ENCODE results near the gene RASGRP1.

RASGRP1 gene

DNA sequence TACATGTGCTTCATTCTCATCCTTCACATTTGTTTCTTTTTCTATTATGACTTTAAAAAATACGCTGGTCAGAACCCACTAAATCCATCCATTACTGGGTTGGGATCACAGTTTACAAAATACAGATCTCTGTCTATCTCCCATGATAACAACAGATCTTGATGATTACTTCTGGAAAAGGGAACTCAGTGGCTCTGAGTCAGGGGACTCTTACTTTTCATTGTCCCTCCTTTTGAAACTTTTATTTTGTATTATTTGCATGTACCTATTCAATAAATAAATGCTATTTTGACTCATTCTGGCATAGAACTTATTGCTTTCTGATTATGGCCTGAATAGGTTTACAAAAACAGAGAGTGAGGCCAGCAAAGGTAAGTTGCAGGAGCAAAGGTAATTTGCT is 11.6 kb upstream of the RASGRP1 start:
- no peak for DNase-seq (ENCODE audit: low read depth in 3 of 3)

DNA sequence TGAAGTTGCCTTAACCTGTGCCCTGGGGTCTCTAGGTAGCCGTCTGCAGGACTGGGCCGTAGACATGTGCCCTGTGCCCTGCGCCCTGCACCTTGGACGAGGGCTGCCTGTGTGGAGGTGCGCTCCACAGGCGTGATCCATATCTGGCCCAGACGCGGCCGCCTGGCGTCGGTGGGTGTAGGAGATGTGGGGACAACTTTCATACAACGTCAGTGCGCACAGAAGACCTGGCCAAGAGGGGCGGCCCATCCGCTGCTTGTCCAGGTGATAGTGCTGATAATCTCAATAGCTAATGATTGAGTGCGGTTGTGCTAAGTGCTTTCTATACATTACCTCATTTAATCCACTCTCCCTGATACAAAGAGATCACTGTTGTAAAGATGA is 665 bp upstream of the RASGRP1 start:
- no peak for DNase-seq (ENCODE audit: low read depth in 3 of 3)

DNA sequence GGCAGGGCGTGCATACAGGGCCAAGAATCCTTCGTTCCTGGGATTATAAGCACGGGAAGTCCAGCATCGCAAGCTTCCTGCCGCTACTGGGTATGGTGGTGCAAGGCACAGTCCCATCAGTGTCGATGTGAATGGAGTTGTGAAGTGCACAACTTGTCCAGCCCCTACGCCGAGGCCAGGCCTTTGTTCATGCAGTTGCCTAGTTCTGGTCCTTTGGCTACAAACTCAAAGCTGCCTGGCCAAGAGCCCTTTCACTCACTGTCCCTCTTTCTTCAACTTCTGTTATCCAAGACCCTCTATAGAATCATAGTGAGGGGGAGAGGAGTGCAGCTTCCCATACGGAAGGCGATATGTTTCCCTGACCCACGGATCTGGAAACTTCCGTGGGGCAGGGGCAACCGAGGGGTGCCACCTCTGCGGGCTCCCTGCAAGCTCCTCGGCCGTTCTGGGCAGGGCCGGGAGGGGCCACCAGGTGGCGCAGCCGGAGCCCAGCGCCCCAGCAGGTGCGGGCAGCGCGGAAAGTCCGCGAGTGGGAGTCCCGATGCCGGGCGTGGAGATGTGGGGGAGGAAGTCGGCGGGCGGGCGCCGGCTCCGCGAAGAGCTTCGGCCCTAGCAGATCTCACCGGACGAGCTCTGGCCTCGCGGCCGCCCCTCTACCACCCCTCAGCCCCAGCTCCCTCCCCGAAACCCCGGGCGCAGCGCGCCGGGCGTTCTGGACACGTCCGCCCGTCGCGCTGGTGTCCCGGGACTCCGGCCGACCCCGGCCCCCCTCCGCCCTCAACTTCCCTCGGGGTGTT is 693 bp downstream of the RASGRP1 start:
- peak; percentile 83 to 86 (median 85) for DNase-seq (ENCODE audit: low read depth in 3 of 3)

DNA sequence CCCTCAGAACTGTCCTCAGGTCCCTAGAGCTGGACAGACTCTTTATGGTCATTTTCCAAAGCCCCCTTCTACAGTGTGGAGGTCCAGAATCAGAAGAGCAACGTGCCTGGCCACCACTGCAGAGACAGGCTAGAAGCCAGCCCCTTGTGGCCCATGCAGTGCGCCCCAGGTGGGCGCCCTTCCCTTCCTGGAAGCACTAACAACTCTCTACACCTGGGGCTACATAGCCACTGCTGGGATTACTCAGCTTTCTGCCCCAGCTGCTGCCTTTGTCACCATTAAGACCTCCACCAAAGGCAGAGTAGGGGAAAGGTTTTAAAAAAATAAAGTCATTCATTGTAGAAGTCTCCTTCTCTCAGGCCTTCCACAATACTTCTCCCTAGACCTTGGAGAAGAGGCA is 2.3 kb downstream of the RASGRP1 start:
- no peak for DNase-seq (ENCODE audit: low read depth in 3 of 3)

DNA sequence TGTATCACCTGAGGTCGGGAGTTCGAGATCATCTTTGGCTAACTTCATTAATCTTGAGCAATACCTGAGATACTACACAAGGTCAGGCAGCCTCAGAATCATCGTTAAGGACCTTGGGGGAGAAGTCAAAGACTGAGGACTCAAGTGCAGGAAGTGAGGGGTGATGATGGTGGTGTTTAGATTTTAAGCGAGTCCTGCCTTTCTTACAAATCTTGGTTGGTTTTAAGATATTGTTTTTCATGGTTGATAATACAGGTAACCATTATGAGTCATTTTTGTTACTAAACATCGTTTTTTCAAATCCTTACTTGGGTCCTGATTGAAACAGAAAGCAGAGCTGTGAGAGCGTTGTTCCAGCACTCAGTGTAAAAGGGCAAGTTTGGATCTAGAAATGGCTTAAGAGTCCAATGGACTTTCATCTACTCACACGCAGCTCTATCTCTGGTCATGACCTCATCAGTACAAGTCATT is 4.1 kb downstream of the RASGRP1 start:
- no peak for DNase-seq (ENCODE audit: low read depth in 3 of 3)

DNA sequence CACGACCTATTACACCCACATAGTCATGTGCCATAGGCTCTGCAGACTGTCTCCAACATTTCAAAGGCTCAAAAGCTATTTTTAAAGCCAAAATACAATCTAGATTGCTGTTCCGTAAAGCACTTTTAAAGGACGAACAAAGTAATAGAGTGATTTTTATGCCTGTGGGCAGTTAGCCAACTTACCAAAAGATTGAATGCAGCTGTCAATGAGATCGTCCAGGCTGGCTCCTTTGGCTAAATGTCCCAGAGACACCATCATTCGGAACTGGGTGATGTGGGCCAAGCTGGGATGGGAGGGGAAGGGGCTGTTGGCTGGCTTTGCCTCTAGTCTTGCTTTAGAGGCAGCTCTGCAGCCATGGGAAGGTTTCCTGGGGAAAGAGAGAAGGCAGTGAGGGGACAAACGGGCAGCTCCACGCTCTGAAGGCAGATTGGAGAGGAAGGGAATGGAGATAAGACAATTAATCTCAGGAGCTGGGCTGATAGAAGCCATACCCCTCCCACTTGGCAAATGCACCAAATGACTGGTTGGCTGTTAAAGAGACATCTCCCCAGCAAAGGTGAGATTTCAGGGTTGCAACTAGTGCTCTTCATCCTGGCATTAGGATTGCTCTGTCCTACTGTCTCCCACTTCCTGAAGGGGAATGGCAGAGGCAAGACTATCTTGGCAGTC is 4.8 kb downstream of the RASGRP1 start:
- no peak for DNase-seq (ENCODE audit: low read depth in 3 of 3)

DNA sequence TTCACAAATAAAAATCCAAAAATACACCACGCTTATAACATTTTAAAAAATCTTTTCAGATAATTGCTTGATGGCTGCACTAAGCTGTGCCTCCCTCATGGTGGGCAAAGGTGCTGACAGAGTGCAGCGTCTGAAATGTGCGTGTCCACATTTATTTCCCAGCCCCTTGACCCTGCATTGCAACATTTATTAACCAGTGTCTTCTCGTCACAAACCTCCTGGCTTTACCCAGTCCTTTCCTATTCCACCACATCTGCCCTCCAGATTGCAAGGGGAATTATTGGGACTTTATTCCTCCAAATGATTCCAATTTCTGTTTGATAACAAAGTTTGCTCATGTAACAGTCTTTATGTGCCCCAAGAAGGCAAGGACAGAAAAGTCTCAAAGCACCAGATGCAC is 5.5 kb downstream of the RASGRP1 start:
- no peak for DNase-seq (ENCODE audit: low read depth in 3 of 3)

DNA sequence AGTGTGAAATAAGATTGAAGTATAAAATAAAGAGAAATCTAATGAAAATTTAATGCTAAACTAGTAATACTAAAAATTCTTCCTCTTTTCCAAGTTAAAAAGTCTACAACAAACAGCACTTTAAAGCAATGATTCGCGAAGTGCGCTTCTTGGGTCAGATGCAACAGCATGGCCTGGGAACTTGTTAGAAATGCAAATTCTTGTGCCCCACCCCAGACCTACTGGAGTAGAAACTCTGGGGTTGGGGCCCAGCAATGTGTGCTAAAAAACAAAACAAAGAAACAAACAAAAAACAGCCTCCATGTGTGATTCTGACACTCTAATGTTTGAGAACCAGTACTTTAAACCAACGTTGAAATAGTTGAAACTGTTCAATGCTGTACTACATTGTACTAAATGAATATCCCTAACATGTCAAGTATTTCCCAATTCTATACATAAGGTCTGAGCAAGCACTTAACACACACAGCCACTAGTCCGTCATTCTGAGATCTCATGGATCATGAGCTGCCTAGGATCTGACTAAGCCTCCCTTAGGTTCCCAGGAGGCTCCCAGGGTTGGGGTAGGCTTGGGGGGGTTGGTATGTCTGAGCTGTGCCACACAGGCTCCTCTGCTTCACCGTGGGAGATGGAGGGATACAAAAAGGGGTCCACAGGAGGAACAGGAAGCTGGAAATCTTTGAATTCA is 6.1 kb downstream of the RASGRP1 start:
- no peak for DNase-seq (ENCODE audit: low read depth in 3 of 3)

DNA sequence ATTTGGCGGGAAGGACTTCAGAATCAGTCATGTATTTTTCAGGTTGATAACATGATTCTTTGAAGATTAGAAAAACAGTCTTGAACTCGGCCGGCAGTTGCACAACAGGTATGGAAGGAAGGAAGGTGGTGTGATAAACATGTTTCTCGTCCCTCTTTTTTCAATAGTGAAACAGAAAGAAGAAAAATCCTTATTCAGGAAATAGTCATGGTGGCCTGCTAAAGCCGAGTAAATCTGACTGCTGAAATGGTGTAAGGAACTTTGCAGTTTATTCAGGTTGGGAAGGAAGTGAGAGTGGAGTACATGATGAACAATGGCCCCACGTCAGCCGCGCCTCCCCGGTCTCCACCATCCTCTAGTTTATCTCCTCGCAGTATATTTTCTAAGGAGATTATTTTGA is 6.7 kb downstream of the RASGRP1 start:
- no peak for DNase-seq (ENCODE audit: low read depth in 3 of 3)

DNA sequence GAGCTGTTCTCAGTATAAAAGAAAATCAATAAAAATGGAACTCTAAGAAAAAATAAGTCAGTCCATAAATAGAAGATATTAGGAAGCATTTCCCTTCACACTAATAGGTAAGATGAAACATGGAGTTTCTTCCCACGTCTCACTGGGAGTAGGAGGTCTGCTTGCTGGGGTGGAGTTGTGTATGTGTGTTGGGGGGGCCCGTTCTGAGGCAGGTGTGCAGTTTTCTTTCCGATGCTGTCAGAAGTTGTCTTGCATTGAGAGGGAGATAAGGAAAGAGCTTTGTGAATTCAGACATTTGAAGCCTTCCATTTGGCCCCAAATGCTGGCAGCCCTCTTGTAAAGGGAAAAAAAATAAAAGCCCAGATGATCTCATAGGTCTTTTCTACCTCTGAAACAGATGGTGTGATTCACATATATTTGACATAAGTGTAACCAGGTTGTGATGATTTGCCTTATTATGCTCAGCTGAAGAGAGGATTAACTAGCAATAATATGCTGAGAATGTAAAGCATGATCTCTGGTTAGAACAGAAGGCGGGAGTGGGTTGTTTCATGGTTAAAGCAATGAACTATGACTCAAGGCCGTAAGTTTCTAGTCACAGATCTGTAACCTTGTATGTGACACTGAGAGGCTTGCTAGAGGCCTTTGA is 8.8 kb downstream of the RASGRP1 start:
- DNase-seq (ENCODE audit: low read depth in 3 of 3), result no peak

DNA sequence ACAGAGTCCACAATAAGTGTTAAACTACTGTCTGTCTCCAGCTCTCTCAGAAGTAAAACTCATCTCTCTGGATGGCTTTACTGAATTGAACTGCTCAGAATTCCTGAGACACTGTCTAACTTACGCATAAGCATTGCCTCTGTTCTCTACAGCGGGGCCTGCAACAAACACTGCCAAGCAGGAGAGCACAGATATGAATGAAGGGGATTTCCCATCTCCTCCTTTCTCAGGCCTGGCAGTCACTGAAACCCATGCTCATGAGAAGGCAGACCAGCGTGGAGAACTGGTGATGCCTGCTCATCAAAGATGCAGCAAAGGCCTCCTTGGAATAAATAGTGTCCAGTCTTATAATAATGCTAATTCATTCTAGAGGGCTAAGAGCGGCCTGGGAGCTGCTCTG is 10.3 kb downstream of the RASGRP1 start:
- DNase-seq (ENCODE audit: low read depth in 3 of 3), result no peak

DNA sequence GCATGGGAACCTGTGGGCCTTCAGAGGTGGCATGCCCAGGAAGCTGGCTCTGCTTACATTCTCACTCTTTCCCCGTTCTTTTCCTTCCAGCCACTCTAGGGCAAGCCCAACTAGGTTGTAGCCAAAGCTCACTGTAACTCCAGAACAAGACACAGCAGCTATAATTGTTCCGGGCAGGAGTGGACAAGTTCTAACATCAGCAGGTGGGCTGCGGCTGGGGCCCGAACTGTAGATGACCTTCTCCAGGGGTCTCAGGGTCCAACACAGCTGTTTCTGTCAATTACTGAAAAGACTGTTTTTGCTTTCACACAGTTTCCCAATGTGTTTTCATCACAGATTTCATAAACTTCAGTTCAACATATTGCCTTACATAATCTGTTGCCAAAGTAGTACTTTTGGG is 11.5 kb downstream of the RASGRP1 start:
- no peak for DNase-seq (ENCODE audit: low read depth in 3 of 3)

DNA sequence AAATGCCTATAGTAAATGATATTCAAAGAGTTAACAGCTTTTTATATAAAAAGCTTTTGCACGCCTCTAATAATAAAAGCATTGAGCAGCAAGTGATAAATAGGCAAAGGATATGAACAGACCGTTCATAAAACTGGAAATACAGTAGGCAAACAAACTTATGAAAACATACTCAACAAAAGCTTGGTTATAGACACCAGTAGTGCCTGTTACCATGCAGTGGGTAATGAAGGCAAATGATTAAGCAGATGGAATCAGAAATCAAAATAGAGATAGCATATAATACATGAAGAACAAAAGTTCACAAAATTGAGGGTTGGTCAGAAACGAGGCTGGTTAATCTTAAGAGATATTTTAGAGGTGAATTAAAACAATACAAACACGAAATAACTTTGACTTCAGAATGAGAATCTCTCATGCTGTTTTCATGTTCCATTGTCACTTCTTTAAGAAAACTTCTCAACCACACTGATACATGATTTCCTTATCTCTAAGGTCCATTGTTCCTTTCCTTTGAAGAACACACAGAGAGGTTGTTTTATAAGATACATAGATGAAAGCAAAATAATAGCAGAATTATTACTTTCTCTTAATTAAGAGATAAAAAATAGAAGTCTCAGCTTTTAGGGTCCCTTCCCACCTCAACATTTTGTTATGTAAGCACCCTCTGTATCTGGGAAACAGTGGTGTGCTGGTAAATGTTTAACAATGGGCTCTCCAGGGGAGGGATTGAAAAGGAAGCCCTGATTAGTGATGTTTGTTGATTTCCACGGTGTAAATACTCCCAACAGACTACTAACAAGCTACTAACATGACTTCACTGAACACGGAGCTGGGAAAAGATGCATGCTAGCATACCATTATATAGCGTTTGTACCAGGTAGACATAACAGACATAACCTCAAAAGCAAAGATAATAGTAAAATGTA is 12.6 kb downstream of the RASGRP1 start:
- no peak for DNase-seq (ENCODE audit: low read depth in 3 of 3)

DNA sequence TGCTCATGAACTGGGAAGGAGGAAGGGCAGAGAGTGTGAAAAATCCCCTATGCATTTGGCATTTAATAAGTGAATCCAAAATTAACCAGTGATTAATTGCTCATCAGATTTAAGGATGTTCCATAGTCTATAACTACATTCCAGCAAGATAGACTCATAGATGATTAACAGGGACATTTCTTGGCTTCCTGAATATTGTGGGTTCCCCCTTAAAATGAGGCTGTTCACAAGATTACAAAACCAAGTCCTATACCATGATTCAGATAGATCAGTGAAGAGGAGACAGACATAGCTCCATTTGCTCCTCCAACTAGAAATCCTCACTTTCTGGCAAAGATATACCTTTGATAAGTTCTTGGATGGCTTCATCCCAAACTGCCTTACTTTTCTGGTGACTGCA is 15.4 kb downstream of the RASGRP1 start:
- DNase-seq (ENCODE audit: low read depth in 3 of 3), result no peak

DNA sequence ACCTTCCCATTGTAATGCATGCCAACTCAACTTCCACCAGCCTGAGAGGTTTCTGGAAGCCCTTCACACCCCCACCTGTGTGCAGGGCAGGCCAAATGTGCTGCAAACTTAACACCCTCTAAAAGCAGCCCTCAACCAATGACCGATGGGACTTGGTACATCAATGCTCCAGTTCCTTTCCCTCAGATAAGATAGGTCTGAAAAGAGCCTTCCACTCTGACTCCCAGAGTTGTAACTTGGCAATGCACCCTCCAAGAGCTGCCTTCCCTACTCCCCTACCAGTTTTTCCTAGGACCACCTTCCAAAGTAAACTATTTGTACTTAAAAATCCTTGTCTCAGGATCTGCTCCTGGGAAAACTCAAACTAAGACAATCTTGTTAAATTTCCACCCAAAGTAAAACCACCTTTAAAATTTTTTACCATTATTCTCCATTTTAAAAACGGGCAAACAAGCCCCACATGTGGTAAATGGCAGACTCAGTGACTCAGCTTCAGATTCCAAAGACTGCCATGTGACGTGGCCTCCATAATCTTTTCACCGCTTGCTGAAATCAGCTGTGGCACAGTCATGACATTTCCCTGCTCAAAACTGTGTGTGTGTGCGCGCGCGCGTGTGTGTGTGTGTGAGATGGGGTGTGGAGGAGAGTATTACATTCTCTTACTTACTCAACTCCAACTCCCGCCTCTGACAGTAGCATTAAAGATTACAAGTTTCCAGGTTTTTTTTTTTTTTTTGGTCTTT is 17.2 kb downstream of the RASGRP1 start:
- DNase-seq (ENCODE audit: low read depth in 3 of 3), result peak in 1 of 3 experiments; percentile 19

DNA sequence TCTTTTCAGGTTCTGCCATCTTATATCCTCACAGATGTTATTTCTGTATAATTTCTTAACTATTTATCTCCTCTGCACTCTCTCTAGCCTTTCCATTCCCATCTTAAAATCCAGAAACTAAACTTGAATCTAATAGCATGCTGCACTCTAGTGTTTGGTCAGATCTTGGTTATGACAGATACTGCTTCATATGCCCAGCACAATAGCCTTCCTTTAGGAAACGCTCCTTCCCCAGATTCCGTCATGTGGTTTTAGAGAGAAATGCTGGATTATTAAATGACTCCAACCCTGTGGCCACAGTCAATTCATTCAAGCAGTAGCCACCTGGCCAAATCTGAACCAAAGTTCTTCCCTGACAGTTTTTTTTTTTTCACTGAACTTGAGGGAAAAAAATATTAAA is 19.4 kb downstream of the RASGRP1 start:
- DNase-seq (ENCODE audit: low read depth in 3 of 3), result no peak

DNA sequence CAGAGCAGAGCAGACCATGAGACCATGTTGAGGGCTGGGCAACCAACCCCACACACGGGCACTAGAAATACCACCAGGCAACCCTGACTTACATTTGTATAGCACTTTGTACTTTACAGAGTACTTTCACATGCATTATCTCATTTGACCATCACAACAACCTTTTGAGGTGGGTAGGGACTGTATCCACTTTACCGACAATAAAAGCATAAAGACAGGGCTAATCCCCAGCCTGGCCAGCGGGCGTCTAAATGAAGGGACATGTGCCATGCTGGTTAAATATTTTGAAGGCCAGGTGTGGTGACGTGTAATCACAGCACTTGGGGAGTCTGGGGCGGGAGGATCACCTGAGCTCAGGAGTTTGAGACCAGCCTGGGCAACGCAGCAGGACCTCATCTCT is 23.6 kb downstream of the RASGRP1 start:
- DNase-seq (ENCODE audit: low read depth in 3 of 3), result no peak

DNA sequence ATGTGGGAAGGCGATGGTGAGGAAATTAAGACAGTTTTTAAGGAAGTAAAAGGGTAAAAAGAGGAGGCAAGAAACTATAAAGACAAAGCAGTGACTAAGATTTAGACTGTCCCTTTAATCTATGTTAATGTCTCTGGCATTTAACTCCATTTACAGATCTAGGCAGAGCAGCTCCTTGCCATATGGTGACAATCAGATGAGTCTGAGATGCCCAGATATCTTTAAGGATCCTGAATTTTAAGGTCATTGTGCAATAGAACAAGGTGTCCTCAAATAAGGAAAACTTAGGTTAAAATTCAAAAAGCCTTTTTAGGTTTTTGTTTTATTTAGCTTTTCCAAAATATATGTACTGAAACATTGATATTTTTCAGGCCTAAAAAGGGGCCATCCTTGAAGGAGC is 24.1 kb downstream of the RASGRP1 start:
- no peak for DNase-seq (ENCODE audit: low read depth in 3 of 3)

DNA sequence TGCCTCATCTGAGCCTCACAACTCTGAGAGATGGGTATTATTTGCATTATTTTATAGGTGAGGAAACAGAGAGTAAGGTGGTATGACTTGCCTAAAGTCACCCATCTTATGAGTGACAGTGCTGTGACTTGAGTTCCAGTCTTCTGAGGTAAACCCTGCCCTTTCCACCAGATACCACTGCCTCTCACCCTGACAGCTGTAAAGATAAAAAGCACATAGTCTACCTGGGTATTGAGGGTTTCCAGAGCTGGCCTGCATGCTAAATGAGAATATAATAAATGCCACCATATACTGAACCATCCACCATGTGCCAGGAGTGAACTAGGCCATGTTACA is 25.6 kb downstream of the RASGRP1 start:
- no peak for DNase-seq (ENCODE audit: low read depth in 3 of 3)

DNA sequence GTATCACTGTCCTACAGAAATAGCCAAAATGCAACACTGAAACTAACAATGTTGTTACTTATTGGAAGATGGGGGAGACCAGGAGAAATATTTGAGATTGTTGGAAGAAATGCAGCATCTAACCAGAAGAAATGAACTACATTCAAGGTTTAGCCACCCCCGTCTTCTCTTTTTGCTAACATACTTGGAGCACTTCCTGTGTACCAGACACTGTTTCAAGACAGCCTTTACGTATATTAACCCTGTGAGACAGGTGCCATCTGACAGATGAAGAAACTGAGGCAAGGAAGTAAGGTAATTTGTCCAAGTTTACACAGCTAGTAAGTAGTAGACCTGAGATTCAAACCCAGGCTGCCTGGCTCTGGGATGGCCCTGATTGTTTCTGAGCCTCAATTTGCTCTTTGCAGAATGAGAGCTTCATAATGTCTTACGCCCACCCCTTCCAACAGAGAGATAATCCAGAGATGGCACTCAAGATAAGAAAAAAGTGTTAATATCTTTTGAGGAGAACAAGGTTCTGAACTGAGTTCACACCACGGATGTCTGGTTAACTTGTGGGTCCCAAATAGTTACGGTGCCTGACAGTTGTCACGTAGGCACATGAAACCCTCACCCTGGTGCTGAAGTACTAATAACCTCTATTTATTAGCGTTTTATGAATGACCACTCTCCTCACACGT is 26.1 kb downstream of the RASGRP1 start:
- DNase-seq (ENCODE audit: low read depth in 3 of 3), result no peak

Data from stimulated activated CD4-positive, alpha-beta T cell treated with anti-CD3 and anti-CD28 coated beads, TNF-alpha, amount 100 ng/mL, for 4 hours (primary cell).